HG03575 (cell line): ENCODE data around the gene RHBDL3.
"Not testable (repeated sequence)": the region's sequence is repeated elsewhere in the genome, so short reads cannot be mapped to it uniquely, and the experiment has no call there.

Source experiments
- ATAC-seq: cut with Tn5 transposase; IDR thresholded peaks from one replicate; pipeline ENCODE4 v1.9.1; 2021; ENCODE audit not compliant: unreplicated experiment, insufficient number of reproducible peaks, low FRiP score; ENCODE audit errors: extremely low read depth

RHBDL3 gene

DNA sequence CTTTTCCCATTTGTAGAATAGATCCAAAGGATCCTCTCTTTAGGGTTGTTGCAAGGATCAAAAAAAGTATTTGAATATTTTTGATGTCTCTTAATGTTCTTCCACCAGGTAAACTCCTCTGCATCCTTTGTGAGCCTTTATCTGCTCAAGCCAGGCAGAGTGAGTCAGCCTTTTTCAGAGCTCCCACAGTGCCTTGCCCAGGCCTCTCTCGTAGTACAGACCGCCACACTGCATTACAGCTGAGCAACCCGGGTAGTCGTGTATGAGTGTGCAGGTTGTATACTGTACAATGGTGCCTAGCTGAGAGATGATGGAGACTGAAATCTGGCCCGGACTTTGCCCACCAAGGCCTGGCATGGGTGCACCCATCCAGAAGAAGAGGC lies 20.9 kb downstream of the RHBDL3 start:
- ATAC-seq, result no peak

DNA sequence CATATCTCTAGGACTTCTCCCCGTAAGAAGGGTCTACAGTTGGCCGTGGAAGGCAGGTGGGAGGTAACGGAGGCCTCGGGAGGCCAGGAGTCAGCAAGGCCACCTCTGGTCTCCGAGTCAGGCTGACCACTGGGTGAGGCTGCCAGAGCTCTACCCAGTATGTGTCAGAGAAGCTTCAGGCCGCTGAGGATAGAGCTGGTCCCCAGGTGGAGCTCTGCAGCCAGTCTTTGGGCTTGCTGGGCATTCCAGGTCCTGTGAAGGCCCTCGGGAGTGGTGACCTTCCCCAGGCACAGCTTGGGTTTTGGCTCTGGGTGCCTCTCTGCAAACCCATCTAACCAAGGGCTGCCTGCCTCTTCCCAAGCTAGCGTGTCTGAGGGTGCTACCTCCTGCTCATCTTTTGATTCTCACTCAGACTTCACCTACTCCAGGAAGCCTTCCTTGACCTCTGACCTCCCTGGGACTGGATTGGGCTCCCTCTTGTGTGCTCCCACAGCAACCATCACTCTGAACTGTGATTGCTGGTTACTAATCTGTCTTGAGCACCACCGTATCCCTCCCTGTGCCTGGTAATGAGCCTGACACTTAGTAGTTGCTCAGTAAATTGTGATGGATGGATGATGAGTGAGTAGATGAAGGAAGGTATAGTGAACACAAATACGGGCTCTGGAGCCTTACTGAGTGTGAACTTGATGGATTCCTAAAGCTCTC lies 22.3 kb downstream of the RHBDL3 start:
- no peak for ATAC-seq

DNA sequence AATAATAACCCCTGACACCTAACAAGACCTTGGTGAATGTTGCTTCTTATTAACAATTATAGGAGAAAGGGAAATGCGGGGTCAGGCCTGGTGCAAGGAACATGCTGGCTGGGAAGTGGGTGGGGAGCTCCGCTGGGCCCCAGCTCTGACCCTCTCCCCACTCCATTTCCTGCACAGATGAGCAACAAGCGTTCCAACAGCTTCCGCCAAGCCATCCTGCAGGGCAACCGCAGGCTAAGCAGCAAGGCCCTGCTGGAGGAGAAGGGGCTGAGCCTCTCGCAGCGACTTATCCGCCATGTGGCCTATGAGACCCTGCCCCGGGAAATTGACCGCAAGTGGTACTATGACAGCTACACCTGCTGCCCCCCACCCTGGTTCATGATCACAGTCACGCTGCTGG lies 23.0 kb downstream of the RHBDL3 start:
- ATAC-seq, result no peak

DNA sequence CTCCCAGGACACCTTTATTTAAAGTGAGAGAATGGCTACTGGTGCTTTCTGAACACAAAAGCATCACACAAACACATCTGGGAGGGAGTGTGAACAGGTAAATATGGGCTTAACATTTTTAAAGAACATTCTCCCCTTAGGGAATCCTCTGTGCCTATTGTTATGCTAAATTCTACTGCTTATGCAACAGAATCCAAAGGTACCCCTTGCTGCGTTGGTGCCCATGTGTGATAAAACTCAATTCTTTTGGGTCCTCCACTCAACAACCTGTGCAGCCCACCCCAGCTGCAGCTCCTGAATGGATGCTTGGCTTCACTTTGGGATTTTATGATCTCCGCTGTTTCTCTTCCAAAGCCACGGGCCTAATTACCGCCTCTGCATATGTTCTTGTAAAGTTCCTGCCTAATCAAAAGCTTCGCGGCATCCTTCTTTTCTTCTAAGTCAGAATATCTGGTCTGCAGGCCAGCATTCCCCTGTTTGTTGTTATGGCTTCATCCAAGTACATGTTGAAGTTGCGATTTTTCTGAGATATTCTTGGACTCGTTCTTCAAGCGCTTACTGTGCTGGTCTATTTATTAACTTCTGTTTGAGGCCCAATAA lies 23.9 kb downstream of the RHBDL3 start:
- ATAC-seq, result no peak

DNA sequence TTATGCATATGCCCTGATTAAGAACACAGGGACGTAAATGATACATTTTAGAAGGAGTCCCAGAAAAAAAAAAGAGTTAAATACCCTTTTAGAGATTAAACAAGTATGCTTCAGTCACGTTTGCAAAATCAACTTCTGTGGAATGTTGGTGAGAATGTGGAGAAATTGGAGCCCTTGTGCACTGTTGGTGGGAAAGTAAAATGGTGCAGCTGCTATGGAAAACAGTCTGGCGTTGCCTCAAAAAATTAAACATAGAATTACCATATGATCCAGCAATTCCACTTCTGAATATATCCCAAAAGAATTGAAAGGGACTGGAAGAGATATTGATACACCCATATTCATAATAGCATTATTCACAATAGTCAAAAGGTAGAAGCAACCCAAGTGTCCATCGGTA lies 26.5 kb downstream of the RHBDL3 start:
- ATAC-seq, result no peak

DNA sequence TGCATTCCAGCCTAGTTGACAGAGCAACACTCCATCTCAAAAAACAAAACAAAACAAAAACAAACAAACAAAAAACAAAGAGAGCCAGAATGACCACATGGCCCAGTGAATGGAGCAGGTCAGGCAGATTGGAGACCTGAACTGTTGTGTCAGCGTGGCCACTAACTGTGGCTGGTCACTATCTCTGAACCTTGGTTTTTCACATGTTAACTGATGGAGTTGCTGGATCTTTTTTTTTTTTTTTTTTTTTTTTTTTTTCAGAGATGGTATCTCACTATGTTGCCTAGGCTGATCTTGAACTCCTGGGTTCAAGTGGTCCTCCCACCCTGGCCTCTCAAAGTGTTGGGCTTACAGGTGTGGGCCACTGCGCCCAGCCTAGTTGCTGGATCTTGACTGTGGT lies 31.8 kb downstream of the RHBDL3 start:
- no peak for ATAC-seq

DNA sequence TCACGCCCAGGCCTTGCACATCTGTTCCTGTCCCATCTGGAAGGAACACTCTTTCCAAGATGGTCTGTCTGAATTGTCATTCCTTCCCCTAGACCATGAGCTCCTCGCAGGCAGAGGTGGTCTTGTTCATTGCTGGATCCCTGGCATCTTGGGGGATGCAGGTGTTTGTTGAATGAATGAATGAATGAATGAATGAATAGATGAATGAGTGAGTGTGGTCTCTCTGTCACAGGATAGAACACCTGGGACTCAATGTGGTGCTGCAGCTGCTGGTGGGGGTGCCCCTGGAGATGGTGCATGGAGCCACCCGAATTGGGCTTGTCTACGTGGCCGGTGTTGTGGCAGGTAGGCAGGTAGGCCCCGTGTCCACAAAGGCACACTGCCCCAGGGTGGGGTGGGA lies 32.2 kb downstream of the RHBDL3 start:
- ATAC-seq, result no peak

DNA sequence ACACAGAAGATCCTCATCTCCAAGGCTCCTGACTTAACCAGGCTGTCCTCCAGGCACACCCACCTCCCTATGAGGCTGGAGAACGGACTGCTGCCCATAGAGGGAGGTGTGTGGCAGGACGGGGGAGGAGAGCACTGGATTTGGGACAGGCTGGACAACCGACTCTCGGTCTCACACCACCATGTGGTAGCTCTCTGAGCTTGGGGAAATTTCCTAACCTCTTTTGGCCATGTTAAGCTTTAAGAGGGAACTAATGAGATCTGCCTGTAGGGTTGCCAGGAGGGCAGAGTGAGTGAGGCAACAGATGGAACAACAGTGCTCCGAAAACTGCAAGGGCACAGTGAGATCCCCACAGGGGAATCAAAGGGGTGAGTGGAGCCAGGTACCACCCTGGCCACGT lies 32.7 kb downstream of the RHBDL3 start:
- no peak for ATAC-seq

DNA sequence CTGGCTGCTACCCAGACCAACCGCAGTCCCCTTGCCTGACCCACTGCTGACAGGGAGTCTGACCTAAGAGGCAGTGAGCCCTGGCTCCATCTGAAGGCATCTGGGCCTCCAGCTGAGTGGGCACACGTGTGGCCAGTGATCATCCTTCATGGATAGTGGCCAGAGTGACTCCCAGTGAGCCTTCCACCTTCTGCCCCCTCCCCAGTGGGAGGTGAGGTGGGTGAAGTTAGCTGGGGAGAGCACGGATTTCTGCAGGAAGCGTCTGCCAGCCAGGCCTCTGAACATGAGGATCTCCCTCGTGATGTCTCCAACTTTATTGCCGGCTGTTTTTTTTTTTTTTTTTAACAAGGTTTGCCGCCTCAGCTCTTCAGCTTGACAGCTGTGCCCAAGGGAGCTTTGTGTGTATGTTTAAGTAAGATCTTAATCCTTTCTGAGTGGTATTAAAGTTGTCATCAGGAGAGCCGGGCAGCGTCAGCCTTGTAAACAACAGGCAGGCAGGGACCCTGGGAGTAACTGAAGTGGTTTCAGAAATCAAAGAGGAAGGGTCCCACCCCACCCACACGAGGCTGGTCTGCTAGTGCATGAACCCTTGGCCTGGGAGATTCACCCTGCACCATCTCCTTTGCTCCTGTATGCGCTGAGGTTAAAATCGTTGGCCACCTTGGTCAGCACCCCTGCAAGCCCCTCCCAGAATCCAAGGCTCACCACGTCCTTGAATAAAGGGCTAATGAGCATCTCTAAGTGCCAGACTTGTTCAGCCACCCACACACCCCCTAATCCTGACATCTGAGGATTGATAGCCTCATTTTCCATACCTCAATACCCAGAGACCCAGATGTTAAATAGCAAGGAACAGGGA lies 33.3 kb downstream of the RHBDL3 start:
- ATAC-seq, result no peak

DNA sequence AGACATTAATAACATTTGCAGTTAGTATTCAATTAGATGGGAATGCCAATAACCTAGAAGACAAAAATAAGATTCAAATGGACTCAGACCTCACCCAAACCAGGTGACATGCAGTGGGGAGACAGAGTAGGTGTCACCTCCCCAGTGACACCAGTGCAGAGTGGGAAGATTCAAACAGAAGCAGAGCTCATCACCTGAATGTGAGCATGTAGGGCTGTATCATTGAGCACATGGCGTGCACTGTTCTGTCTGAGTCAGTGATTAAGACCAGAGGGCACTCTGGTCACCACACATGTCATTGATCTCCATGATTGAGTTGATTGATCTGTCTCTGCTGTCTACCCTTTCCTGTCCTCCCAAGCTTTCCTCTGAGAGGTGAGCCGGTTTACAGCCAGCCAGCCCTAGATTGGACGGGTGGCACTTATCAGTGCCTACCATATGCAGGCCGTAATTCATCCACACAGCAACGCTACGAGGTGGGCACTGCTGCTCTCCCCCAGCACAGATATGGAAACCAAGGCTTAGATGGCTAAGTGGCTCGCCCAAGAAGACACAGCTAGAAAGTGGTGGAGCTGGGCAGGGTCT lies 34.0 kb downstream of the RHBDL3 start:
- ATAC-seq, result no peak

DNA sequence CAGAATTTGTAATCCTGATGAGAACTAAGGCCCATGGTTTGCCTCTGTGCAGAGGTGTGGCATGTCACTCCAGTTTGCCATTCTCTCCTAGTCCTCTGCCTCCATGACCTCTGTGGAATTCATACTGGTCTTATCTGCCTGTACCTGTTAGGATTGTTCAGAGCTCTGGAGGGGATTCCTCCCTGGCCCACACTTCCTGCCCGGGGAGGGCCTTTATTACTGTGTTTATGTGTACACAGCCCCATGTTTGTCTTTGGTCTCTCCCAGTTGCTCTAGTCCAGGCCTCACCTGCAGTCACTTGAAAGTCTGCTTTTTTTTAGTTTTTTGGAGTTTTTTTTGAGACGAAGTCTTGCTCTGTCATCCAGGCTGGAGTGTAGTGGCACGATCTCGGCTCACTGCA lies 36.4 kb downstream of the RHBDL3 start:
- no peak for ATAC-seq

DNA sequence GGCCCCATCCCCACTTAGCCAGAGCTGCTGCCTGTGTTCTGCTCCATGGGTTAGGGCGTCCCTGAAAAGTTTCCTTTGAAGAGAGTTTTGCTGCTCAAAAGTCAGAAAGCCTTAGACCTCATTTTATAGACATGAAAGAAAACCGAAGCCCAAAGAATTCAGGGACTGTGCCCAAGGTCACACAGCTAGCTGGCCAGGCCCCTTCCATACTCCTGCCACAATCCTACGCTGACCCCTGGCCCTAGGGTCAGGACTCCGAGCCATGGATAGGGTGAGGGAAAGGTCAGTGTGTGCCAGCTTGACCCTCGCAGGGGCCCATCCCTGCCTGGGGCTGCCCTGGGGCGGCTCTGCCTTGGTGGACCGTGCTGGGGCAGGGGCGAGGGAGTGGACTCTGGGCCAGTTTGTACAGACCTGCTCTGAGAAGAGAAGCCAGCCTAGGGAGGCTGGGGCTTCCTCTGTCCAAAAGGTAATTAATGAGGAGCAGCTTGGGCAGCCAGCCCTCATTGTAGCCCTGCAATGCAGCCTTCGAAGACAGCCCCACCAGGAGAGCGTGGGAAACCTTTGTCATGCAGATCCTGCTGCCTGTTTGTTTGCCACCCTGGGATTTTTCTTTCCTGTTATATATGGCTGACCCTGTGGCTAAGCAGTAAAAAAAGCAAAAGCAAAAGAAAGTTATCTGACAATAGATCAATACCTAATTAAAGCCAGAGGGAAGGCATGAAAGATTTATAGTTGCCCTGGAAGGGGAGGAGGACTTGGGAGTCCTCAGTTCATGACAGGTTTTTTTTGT lies 37.4 kb downstream of the RHBDL3 start:
- no peak for ATAC-seq

DNA sequence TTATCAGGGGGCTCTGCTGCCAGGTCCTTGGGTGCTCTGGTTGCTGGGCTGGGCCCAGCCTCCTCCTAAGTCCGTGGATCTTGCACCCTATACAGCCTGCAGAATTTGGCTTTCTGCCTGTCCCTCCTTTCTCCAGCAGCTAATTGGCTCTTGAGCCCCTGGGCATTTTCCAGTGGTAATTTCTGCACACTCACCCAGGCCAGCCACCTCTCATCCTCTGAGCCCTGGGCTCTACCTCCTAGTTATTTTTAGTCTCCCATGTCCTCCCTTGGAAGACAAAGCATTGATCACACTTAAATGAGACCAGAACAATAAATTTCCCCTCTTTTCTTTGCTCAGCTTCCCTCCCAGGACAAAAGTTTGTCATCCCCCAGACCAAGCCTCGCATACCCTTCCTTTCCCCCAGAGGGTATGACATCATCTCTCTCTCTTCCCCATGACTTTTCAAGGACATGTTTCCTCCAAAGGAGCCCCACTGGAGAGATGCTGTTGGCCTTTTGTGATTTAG lies 38.2 kb downstream of the RHBDL3 start:
- no peak for ATAC-seq

DNA sequence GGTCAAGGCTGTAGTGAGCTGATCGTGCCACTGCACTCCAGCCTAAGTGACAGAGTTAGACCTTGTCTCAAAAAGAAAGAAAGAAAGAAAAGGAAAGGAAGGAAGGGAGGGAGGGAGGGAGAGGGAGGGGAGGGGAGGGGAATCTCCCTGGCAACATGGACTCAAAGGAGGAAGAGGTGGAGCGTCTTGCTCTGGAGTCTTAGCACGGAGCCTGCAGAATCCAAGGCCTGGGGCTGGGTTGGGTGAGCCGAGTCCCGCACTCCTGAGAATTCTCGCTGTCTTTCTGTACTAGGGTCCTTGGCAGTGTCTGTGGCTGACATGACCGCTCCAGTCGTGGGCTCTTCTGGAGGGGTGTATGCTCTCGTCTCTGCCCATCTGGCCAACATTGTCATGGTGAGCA lies 39.4 kb downstream of the RHBDL3 start:
- no peak for ATAC-seq

DNA sequence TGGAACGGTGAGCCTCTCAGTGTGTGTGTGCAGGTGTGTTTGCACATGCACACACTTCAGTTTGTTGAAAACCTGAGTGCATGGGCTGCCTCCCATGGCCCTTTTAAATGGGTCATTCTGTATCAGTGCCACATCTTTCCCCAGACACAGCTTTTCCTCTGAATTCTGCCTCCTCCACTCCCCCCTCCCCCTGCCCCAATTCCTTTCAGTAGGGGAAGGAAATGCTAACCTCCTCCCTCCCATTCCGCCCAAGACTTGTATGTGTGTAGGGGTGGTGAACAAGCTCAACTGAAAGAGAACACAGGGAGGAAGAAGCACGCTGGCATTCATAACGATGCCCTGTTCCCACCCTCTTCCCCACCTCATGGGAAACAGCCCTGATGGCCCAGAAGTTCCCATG lies 42.0 kb downstream of the RHBDL3 start:
- ATAC-seq, result no peak

DNA sequence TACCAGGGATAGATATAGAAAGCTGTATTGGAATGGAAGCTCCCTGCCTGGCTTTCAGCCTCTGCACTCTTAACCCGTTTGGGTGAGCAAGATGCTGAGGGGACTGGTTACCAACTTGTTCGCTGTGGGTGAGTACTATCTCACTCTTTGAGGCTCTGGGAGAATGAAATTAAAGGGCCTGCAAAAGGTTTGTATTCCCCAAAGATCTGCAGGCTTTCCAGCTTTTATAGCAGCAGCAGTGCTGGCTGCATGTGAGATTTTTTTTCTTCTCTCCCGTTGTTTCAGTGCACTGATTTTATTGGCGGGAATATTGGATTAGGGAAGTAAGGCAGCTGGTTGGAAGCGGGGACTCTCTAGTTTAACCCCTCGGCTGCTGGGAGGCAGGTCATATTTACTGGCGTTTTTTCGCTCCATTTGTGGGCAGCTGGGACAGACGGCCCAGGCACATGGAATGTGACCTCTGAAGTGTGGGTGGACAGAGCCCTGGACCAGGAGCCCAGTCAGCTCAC lies 45.5 kb downstream of the RHBDL3 start:
- no peak for ATAC-seq

DNA sequence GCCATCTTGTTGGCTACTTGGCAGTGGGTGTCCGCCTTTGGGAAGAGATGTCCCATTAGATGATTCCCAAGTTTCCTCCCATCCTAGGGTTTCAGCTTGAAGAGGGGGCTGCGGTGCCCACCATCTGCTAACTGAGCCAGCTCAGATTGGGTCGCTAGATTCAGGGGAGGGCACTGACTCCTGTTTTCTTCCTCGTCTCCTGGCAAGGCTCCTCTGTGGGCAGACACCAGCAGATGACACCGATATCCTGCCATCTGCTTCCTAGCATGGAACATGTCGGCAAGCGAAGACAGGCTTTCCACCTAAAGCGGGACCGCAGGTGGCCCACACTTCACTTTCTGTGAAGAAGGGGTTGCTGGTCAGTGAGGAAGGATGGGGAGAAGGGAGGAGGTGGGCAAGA lies 49.0 kb downstream of the RHBDL3 start:
- ATAC-seq, result no peak

DNA sequence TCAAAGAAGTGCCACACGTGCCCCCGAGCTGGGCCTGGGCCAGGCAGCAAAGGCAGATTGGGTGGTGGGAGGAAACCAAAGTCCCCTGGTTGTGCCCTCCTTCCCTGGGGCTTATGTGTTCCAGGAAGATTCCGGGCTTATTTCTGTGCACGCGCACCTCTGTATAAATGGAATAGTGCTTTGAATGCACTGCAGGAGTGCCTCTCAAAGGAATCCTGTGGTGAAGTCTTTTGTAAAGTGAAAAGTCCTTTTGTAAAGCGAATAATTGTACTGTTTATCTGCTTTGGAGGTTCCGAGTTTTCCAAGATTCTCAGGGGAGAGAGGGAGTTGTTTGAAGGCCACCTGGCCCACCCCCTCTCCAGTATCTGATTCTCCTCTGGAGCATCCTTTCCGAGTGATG lies 49.5 kb downstream of the RHBDL3 start:
- ATAC-seq, result no peak

DNA sequence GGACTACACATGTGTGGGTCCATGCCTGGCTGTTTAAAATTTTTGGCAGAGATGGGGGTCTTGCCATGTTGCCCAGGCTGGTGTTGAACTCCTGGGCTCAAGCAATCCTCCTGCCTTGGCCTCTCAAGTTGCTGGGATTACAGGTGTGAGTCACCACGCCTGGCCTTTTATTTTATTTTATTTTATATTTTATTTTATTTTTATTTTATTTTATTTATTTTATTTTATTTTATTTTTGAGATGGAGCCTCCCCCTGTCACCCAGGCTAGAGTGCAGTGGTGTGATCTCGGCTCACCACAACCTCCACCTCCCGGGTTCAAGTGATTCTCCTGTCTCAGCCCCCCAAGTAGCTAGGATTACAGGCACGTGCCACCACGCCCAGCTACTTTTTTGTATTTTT lies 51.0 kb downstream of the RHBDL3 start:
- not testable (repeated sequence) for ATAC-seq
